Activated T-cell treated with anti-CD3 and anti-CD28 coated beads for 4 hours (primary cell): ENCODE measurements around the gene GTF3C1.

ENCODE experiments used
- DNase-seq: peaks from one replicate; pipeline ENCODE4 v3.0.0-alpha.2; 2020

The GTF3C1 gene

DNA sequence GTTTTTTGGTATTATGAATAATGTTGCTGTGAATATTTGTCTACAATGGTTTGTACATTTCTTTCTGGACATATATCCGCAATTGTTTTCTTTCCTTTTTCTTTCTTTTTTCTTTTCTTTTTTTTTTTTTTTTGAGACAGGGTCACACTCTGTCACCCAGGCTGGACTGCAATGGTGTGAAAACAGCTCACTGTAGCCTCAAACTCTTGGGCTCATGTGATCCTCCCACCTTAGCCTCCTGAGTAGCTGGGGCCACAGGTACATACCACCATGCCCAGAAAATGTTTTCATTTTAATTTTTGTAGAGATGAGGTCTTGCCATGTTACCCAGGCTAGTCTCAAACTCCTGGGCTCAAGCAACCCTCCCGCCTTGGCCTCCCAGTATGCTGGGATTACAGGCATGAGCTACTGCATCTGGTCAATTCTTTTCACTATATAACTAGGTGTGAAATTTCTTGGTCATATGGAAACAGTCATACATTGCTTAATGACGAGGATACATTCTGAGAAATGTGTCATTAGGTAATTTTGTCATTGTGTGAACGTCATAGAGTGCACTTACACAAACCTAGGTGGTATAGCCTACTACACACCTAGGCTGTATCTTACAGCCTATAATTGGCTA lies 132.6 kb downstream of the GTF3C1 start:
- DNase-seq, result no peak

GRCh38 chr16:27414788-27415431 lies 134.8 kb downstream of the GTF3C1 start:
- DNase-seq, result no peak

- no peak for DNase-seq
These were observed 135.8 kb downstream of the GTF3C1 start for GRCh38 chr16:27413956-27414355.

- no peak for DNase-seq
These were observed 139.0 kb downstream of the GTF3C1 start for GRCh38 chr16:27410761-27411160.
